Neuron (in vitro differentiated cells): ENCODE data around the gene JPH3.
A peak's percentile ranks its signal among the peaks of the same experiment; 100 is the strongest.

Experiments used
- H2AFZ ChIP-seq: one replicate; pipeline ENCODE4 v1.6.1; 2013; ENCODE audit warnings: low read depth, mild to moderate bottlenecking, inconsistent platforms, low read length, moderate library complexity
- H3K27me3 ChIP-seq: one replicate; pipeline ENCODE4 v1.6.1; 2013; ENCODE audit warnings: low read length; ENCODE audit not compliant: insufficient read depth
- H3K36me3 ChIP-seq: one replicate; pipeline ENCODE4 v1.6.1; 2013; ENCODE audit warnings: low read length; ENCODE audit not compliant: insufficient read depth
- H3K4me1 ChIP-seq: one replicate; pipeline ENCODE4 v1.6.1; 2013; ENCODE audit warnings: low read length; ENCODE audit not compliant: insufficient read depth
- H3K4me3 ChIP-seq: 2 replicates; pipeline ENCODE4 v1.5.1; 2013; ENCODE audit warnings: mild to moderate bottlenecking, low read length, moderate library complexity
- H3K9me3 ChIP-seq: one replicate; pipeline ENCODE4 v1.6.1; 2013; ENCODE audit warnings: low read length

JPH3 gene

DNA sequence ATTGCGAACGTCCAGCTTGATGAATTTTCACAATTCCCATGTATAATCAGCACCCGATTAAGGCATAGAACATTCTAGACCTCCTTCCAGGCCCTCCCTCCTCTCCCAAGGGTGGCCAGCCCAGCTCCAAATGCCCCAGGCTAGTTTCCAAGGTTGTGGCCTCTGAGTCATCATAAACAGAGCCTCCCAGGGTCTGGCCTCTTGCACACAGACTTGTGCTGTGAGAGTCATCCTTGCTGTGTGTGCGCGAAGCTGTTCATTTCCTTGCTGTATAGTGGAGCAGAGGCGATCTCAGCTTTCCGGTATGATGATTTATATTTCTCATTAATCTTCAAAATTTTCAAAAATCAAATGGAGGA is 20.5 kb upstream of the JPH3 start:
- Histone ChIP-seq H3K27me3 (peaks cover 7% of the 10 kb centered on the region), H3K36me3 (no peaks in the 10 kb centered on the region), H3K4me1 (peaks cover 13% of the 10 kb centered on the region), H2AFZ (peak overlapping the region; percentile 70), H3K4me3 (no peak overlapping the region), H3K9me3 (no peaks in the 10 kb centered on the region)

DNA sequence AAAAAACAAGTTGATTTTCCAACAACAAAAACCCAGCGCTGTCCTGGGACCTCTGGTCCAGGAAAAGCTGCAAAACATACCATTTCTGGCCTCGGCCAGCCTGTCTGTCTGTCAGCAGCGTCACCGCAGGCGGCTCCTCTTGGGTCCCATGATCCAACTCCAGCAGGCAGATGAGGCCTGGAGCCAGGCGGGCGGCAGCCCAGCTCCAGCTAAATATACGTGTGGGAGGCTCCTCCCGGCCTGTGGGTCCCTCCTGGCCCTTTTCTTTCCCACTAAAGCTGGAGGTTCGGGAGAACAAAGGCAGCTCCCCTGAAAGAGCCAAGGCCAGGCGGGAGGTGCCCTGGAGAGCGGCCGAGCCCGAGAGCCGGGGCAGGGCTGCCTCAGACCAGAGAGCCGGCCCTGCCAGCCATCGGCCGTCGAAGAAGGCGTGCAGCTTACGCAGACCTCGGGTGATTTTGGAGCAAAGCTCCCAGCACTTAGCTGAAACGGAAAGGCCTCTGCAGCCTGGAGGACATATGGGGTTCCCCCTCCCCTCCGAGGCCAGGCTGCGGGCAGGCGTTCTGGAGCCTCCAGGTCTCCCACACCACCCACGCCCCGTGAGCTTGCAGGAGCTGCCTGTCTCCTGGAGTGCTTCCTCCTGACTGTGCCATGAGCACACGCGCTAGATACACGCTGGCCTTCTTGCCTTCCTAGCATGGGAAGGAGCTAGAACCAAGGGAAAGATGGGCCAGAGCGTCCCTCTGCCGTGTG is 19.9 kb upstream of the JPH3 start:
- no peaks in the 10 kb centered on the region for H3K36me3 ChIP-seq
- H3K4me1 ChIP-seq, result peaks cover 13% of the 10 kb centered on the region
- no peak overlapping the region for H3K4me3 ChIP-seq
- no peaks in the 10 kb centered on the region for H3K9me3 ChIP-seq
- peak overlapping the region; percentile 70 for H2AFZ ChIP-seq
- peaks cover 9% of the 10 kb centered on the region for H3K27me3 ChIP-seq

DNA sequence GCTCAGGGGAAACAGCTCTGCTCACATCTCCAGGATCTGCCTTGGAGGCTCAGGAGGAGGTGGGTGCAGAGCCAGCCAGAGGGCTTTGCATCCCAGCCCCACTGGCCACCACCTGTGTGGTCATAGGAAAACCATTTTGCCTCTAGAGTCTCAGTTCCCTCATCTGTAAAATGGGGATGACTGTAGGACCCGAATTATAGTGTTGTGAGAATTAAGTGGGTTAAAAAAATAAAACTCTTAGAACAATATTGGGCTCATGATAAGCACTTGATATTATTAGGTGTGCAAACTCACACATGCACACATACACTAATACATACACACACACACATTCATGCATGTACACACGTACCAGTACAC is 19.4 kb upstream of the JPH3 start:
- no peak overlapping the region for H2AFZ ChIP-seq
- peaks cover 14% of the 10 kb centered on the region for H3K27me3 ChIP-seq
- peaks cover 13% of the 10 kb centered on the region for H3K4me1 ChIP-seq
- H3K4me3 ChIP-seq, result no peak overlapping the region
- H3K36me3 ChIP-seq, result no peaks in the 10 kb centered on the region
- H3K9me3 ChIP-seq, result no peaks in the 10 kb centered on the region

DNA sequence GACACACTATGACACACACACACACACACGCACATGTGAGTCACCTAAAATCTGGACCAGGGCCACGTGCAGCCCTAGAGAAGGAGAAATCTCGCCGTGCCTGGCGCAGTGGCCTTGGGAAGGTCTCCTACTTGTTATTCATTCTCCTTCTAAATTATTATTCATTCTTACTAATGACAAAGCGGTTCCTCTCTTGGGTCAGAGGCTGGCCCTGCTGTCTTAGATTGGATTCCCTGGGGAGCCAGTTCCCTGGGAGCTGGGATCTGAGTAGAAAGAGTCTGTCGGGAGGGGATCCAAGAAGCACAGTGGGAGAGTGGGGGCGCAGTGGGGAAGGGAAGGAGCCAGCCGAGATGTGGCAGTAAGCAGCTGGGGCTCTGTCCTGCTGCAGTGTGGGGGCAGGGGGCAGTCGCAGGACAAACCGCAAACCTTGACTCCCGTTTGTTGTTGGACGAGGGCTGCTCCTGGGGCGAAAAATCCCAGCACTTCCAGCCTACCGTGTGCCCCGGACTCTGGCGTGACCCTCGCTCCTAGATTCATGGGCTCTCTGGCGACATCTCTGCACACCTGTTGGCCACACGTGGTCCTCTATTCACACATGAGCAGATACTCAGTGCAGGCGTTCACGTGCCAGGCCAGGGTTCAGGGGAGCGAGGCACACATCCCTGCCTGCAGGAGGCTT is 18.7 kb upstream of the JPH3 start:
- no peaks in the 10 kb centered on the region for H3K36me3 ChIP-seq
- peaks cover 17% of the 10 kb centered on the region for H3K27me3 ChIP-seq
- H3K4me1 ChIP-seq, result peaks cover 13% of the 10 kb centered on the region
- no peak overlapping the region for H2AFZ ChIP-seq
- H3K4me3 ChIP-seq, result no peak overlapping the region
- no peaks in the 10 kb centered on the region for H3K9me3 ChIP-seq

DNA sequence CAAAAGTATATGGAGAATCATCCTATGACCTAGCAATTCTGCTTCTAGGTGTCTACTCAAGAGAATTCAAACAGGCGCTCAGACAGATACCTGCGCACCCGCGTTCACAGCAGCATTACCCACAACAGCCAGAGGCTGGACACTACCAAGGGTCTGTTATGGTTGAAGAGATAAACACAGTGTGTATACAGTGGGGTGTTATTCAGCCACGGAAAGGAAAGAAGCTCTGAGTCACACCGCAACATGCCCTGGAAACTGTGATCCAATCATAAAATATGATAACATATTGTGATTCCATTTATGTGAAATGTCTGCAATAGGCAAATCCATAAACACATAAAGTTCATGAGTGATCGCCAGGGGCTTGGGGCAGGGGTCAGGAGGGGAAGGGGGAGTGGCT is 18.0 kb upstream of the JPH3 start:
- Histone ChIP-seq H2AFZ (no peak overlapping the region), H3K36me3 (no peaks in the 10 kb centered on the region), H3K27me3 (peaks cover 21% of the 10 kb centered on the region), H3K4me3 (no peak overlapping the region), H3K9me3 (no peaks in the 10 kb centered on the region), H3K4me1 (peaks cover 13% of the 10 kb centered on the region)

DNA sequence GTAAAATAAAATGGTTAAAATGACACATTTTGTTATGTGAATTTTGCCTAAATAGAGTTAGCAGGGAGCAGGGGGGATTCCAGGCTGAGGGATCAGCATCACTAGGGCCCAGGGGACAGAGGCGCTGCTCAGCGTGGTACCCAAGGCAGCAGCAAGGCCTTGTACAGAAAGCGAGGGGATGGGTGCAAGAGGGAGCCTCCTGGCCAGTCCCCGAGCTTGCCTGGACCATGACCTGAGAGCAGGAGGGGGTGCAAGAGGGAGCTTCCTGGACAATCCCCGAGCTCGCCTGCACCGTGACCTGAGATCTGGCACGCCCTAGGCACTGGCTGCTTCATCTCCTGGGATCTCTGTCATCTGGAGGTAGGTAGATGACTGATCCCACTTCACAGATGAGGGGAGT is 17.3 kb upstream of the JPH3 start:
- no peaks in the 10 kb centered on the region for H3K9me3 ChIP-seq
- no peak overlapping the region for H2AFZ ChIP-seq
- H3K27me3 ChIP-seq, result peaks cover 29% of the 10 kb centered on the region
- H3K36me3 ChIP-seq, result no peaks in the 10 kb centered on the region
- no peak overlapping the region for H3K4me3 ChIP-seq
- peaks cover 13% of the 10 kb centered on the region for H3K4me1 ChIP-seq

DNA sequence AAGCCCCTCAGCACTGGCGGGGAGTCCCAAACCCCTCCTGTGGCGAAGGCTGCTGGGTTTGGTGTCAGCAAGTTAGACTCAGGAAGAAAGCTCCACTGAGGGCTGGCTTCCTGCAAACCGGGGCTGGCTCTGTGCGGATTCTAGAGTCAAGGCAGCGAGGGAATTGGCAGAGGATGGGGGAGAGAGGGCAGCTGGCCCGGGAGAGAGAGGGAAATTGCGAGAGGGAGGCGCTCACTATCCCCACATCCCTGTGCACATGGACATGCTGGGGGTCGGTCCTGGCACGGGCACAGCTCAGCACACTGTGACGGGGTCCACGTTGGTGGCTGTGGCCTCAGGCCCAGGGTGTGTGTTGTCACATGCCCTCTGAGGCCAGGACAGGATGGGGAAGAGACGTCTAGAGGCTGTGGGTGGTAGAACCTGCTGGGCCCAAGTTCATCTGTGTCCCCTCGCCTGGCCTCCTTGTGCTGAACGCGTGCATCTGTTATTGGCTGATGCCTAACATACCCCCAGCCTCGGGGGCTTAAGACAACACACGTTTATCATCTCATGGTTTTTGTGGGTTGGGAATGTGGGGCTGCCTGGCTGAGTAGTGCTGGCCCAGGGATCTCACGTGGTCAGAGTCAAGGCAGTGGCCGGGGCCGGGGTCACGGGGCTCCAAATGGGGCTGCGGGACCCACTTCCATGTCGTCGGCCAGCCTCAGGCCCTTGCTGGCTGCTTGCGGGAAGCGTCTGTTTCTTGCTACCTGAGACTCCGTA is 16.7 kb upstream of the JPH3 start:
- H3K4me3 ChIP-seq, result no peak overlapping the region
- H3K27me3 ChIP-seq, result peaks cover 32% of the 10 kb centered on the region
- H3K4me1 ChIP-seq, result peaks cover 13% of the 10 kb centered on the region

DNA sequence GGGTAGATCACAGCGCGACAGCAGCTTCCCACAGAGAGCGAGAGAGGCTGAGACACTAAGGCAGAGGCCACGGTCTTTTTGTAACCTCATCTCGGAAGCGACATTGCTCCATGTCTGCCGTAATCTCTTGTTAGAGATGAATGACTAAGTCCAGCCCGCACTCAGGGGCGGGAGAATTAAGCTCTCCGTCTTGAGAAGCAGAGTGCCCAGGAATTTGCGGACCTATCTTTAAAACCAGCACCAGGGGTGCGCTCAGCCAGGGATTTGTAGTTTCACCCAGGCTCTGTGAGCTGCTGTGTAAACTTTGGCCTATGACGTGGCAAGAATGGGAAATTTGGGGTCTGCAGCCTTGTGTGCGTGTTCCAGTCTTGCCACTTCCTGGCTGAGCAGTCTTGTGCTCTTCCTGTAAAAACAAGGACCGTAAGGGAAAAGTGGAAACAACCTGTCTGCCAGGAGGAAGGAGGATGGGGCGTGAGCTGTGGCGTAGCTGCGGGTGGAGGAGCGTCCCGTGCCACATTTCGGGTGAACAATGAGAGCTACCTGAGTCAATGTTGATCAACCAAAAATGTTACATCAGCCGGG is 16.0 kb upstream of the JPH3 start:
- no peaks in the 10 kb centered on the region for H3K36me3 ChIP-seq
- no peak overlapping the region for H2AFZ ChIP-seq
- no peaks in the 10 kb centered on the region for H3K9me3 ChIP-seq
- peaks cover 13% of the 10 kb centered on the region for H3K4me1 ChIP-seq
- H3K27me3 ChIP-seq, result peaks cover 38% of the 10 kb centered on the region
- H3K4me3 ChIP-seq, result no peak overlapping the region

More for the DNA sequence above, 16.7 kb upstream of the JPH3 start:
- Histone ChIP-seq H3K9me3 (no peaks in the 10 kb centered on the region), H2AFZ (no peak overlapping the region), H3K36me3 (no peaks in the 10 kb centered on the region)

DNA sequence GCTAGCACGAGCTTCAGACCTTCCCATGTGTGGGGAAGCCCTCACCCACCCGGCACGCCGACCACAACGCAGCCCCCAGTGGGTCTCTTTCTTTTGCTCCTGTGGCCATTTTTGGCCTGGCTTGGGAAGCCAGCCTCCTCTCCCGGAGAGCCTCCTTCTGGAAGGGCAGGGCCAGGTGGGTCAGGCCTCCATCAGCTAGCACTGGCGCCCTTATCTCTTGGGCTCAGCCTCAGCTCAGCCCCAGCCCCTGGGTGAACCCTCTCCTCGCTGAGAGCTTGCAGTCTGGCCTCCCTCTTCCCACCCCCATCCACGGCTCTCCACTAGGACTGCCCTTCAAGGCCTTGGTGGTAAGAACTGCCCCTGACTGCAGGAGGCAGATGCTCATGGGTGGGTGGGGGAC is 14.7 kb upstream of the JPH3 start:
- Histone ChIP-seq H3K4me3 (no peak overlapping the region), H3K27me3 (peaks cover 43% of the 10 kb centered on the region)

DNA sequence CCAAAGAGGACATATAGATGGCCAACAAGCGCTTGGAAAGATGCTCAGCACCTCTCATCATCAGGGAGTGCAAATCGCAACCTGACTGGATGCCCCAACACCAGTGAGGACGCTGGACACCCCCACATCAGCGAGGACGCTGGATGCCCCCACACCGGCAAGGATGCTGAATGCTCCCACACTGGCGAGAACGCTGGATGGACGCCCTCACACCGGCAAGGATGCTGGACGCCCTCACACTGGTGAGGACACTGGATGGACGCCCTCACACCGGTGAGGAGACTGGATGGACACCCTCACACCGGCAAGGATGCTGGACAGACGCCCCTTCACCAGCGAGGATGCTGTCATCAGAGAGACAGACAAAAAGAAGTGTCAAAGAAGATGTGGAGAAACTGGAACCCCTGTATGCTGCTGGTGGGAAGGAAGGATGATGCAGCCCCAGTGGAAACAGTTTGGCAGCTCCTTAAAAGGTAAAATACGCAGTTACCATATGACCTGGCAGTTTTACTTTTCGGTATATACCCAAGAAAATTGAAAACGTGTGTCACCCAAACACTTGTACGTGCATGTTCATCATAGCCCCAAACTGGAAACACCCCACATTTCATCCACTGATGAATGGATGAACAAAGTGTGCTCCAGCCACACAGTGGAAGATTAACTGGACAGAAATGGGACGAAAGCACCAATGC is 10.1 kb upstream of the JPH3 start:
- Histone ChIP-seq H3K9me3 (no peaks in the 10 kb centered on the region), H3K27me3 (peaks cover 47% of the 10 kb centered on the region), H2AFZ (no peak overlapping the region), H3K4me1 (no peaks in the 10 kb centered on the region), H3K36me3 (no peaks in the 10 kb centered on the region), H3K4me3 (no peak overlapping the region)

More for the DNA sequence above, 14.7 kb upstream of the JPH3 start:
- H3K36me3 ChIP-seq, result no peaks in the 10 kb centered on the region
- H3K9me3 ChIP-seq, result no peaks in the 10 kb centered on the region
- no peak overlapping the region for H2AFZ ChIP-seq
- peaks cover under 1% of the 10 kb centered on the region for H3K4me1 ChIP-seq

DNA sequence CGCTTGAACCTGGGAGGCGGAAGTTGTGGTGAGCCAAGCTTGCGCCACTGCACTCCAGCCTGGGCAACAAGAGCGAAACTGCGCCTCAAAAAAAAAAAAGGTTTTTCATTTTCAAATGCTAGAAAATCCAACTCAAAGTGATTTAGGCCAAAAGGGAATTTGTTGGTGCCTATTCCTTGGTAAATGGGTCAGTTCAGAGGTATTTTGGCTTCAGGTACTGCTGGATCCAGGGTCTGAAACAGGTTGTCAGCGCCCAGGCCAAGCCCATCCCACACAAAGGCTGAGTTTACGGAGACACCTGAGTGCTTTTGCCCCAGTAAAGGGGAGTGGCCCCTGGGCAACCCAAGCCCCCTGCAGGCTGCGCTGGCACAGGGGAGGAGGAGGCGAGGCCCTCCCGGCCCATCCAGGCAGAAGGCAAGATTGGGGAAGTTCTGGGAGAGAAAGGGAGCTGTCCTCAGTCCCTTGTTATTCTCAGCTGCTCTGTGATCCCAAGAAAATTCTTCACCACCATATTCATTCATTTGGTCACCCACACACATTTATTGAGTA is 8.5 kb upstream of the JPH3 start:
- H3K9me3 ChIP-seq, result no peaks in the 10 kb centered on the region
- H3K4me3 ChIP-seq, result no peak overlapping the region
- no peaks in the 10 kb centered on the region for H3K36me3 ChIP-seq
- no peaks in the 10 kb centered on the region for H3K4me1 ChIP-seq
- H3K27me3 ChIP-seq, result peaks cover 36% of the 10 kb centered on the region
- no peak overlapping the region for H2AFZ ChIP-seq

DNA sequence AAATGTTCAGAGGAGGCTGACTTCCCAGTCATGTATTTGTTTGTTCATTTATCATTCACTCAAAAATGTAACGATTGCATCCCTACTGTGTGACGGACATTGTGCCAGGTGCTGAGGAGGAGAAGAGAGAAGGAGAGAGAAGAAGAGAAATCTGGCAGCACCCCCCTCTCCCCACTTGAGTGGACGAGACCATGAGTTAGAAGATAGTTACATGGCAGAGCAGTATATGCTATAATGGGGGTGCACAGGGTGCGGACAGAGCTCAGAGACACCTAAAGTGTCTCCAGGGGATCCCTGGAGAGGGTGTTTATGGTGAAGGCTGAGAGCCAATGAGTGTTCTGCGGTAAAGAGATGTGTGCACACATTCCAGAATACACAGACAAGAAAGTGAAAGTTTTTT is 6.6 kb upstream of the JPH3 start:
- no peaks in the 10 kb centered on the region for H3K4me1 ChIP-seq
- H3K9me3 ChIP-seq, result no peaks in the 10 kb centered on the region
- H3K4me3 ChIP-seq, result no peak overlapping the region
- peaks cover 36% of the 10 kb centered on the region for H3K27me3 ChIP-seq
- no peak overlapping the region for H2AFZ ChIP-seq
- H3K36me3 ChIP-seq, result no peaks in the 10 kb centered on the region
